Stimulated activated CD4-positive, alpha-beta T cell treated with anti-CD3 and anti-CD28 coated beads, TNF-alpha, amount 100 ng/mL, for 24 hours (primary cell): ENCODE results near the gene TMOD1.
"Not testable (repeated sequence)": the region's sequence is repeated elsewhere in the genome, so short reads cannot be mapped to it uniquely, and the experiment has no call there.

Experiments used
- DNase-seq, 3 experiments: peaks; one replicate each; pipeline ENCODE4 v3.0.0-alpha.2; 2020; ENCODE audit warnings: low read depth in 3 of 3

Gene TMOD1

GRCh38 chr9:97501177-97501971, at the start of gene TMOD1:
TMOD1 (plus strand) TSS chr9:97501666; CDS start chr9:97524189, 22,523 bp downstream.
- peak in 1 of 3 experiments; percentile 41 for DNase-seq

GRCh38 chr9:97453573-97453972, 47.9 kb upstream of the TMOD1 start:
- not testable (repeated sequence) for DNase-seq

GRCh38 chr9:97456841-97457240, 44.6 kb upstream of the TMOD1 start:
- DNase-seq, result not testable (repeated sequence)

GRCh38 chr9:97459326-97459725, 42.1 kb upstream of the TMOD1 start:
- no peak for DNase-seq

- DNase-seq, result no peak
Measured at GRCh38 chr9:97462159-97462558, 39.3 kb upstream of the TMOD1 start.

GRCh38 chr9:97462914-97463313, 38.6 kb upstream of the TMOD1 start:
- no peak for DNase-seq

- DNase-seq, result peak in 1 of 3 experiments; percentile 35
Measured at GRCh38 chr9:97468658-97469448, 32.6 kb upstream of the TMOD1 start.

GRCh38 chr9:97470076-97470475, 31.4 kb upstream of the TMOD1 start:
- no peak for DNase-seq

GRCh38 chr9:97473717-97474116, 27.7 kb upstream of the TMOD1 start:
- no peak for DNase-seq

- no peak for DNase-seq
Measured at GRCh38 chr9:97474372-97474925, 27.0 kb upstream of the TMOD1 start.

- no peak for DNase-seq
Measured at GRCh38 chr9:97475059-97475458, 26.4 kb upstream of the TMOD1 start.

- DNase-seq, result no peak
Measured at GRCh38 chr9:97478301-97478981, 23.0 kb upstream of the TMOD1 start.

GRCh38 chr9:97479496-97480159, 21.8 kb upstream of the TMOD1 start:
- DNase-seq, result no peak

- no peak for DNase-seq
Measured at GRCh38 chr9:97480174-97480573, 21.3 kb upstream of the TMOD1 start.

- DNase-seq, result no peak
Measured at GRCh38 chr9:97480749-97481148, 20.7 kb upstream of the TMOD1 start.

GRCh38 chr9:97484134-97484533, 17.3 kb upstream of the TMOD1 start:
- DNase-seq, result no peak

GRCh38 chr9:97487107-97487506, 14.4 kb upstream of the TMOD1 start:
- DNase-seq, result no peak

- DNase-seq, result no peak
Measured at GRCh38 chr9:97487861-97488260, 13.6 kb upstream of the TMOD1 start.

GRCh38 chr9:97491216-97491999, 10.1 kb upstream of the TMOD1 start:
- DNase-seq, result no peak

- not testable (repeated sequence) for DNase-seq
Measured at GRCh38 chr9:97497558-97498375, 3.7 kb upstream of the TMOD1 start.
